Fibroblast of peridontal ligament (primary cell): ENCODE measurements around the gene PLEKHD1.

Experiments
- DNase-seq: peaks from one replicate; pipeline ENCODE4 v3.0.0-alpha.2; 2010; ENCODE audit errors: extremely low read depth

The PLEKHD1 gene

GRCh38 chr14:69518289-69519101 lies 34.0 kb downstream of the PLEKHD1 start:
- no peak for DNase-seq

GRCh38 chr14:69519204-69520100 lies 34.9 kb downstream of the PLEKHD1 start:
- no peak for DNase-seq

- no peak for DNase-seq
Measured at GRCh38 chr14:69522026-69522425, 37.5 kb downstream of the PLEKHD1 start.

- no peak for DNase-seq
Measured at GRCh38 chr14:69525896-69526295, 41.4 kb downstream of the PLEKHD1 start.

GRCh38 chr14:69527635-69528034 lies 43.1 kb downstream of the PLEKHD1 start:
- no peak for DNase-seq

- DNase-seq = no peak
Measured at GRCh38 chr14:69528143-69528542, 43.6 kb downstream of the PLEKHD1 start.

- no peak for DNase-seq
Measured at GRCh38 chr14:69528930-69529329, 44.4 kb downstream of the PLEKHD1 start.

- no peak for DNase-seq
Measured at GRCh38 chr14:69529563-69529962, 45.0 kb downstream of the PLEKHD1 start.

GRCh38 chr14:69530095-69530494 lies 45.6 kb downstream of the PLEKHD1 start:
- no peak for DNase-seq

GRCh38 chr14:69531135-69531534 lies 46.6 kb downstream of the PLEKHD1 start:
- DNase-seq = no peak

- no peak for DNase-seq
Measured at GRCh38 chr14:69532561-69533340, 48.2 kb downstream of the PLEKHD1 start.

- peak; percentile 57 for DNase-seq
Measured at GRCh38 chr14:69535230-69535848, 50.8 kb downstream of the PLEKHD1 start.

GRCh38 chr14:69536971-69537370 lies 52.4 kb downstream of the PLEKHD1 start:
- DNase-seq = no peak

GRCh38 chr14:69537900-69538299 lies 53.4 kb downstream of the PLEKHD1 start:
- no peak for DNase-seq

GRCh38 chr14:69538766-69539165 lies 54.2 kb downstream of the PLEKHD1 start:
- no peak for DNase-seq

- peak; percentile 91 for DNase-seq
Measured at GRCh38 chr14:69539631-69540410, 55.3 kb downstream of the PLEKHD1 start.

GRCh38 chr14:69540654-69541335 lies 56.3 kb downstream of the PLEKHD1 start:
- no peak for DNase-seq

GRCh38 chr14:69542311-69542710 lies 57.8 kb downstream of the PLEKHD1 start:
- no peak for DNase-seq

- peak; percentile 68 for DNase-seq
Measured at GRCh38 chr14:69543341-69544115, 59.0 kb downstream of the PLEKHD1 start.
